WI38 (cell line): ENCODE measurements around the gene IFNL1.
"Not testable (repeated sequence)": the region's sequence is repeated elsewhere in the genome, so short reads cannot be mapped to it uniquely, and the experiment has no call there.

ENCODE experiments used
- H3K4me3 ChIP-seq: 2 replicates; pipeline ENCODE4 v1.5.1; 2011; ENCODE audit warnings: low read depth, mild to moderate bottlenecking, control low read depth, low read length
- CTCF ChIP-seq: IDR thresholded peaks from 2 replicates; pipeline ENCODE4 v1.5.1; 2012; ENCODE audit warnings: low read depth, mild to moderate bottlenecking, control low read depth, low read length

The IFNL1 gene

GRCh38 chr19:39264306-39265290 is 31.6 kb upstream of the IFNL1 start:
- no peak for TF ChIP-seq CTCF
- H3K4me3 ChIP-seq = no peak overlapping the region

GRCh38 chr19:39265321-39265916 is 30.8 kb upstream of the IFNL1 start:
- no peak overlapping the region for H3K4me3 ChIP-seq
- no peak for TF ChIP-seq CTCF

- H3K4me3 ChIP-seq = not testable (repeated sequence)
Observed at GRCh38 chr19:39268085-39268484, 28.1 kb upstream of the IFNL1 start, which contains the start of gene IFNL2. Gene IFNL2, plus strand, starts transcription at chr19:39268396. Its CDS starts 173 bp downstream, at chr19:39268569.

- H3K4me3 ChIP-seq = not testable (repeated sequence)
Observed at GRCh38 chr19:39268531-39269223, 27.5 kb upstream of the IFNL1 start.

GRCh38 chr19:39269369-39269768 is 26.8 kb upstream of the IFNL1 start:
- H3K4me3 ChIP-seq = not testable (repeated sequence)

GRCh38 chr19:39270036-39270871 is 26.0 kb upstream of the IFNL1 start:
- H3K4me3 ChIP-seq = no peak overlapping the region
- TF ChIP-seq CTCF = no peak

- not testable (repeated sequence) for H3K4me3 ChIP-seq
Observed at GRCh38 chr19:39273859-39274258, 22.3 kb upstream of the IFNL1 start.

GRCh38 chr19:39275578-39275977 is 20.6 kb upstream of the IFNL1 start:
- TF ChIP-seq CTCF = no peak
- H3K4me3 ChIP-seq = no peak overlapping the region

- no peak for TF ChIP-seq CTCF
- H3K4me3 ChIP-seq = no peak overlapping the region
Observed at GRCh38 chr19:39276740-39277139, 19.5 kb upstream of the IFNL1 start.
